Ecto neural progenitor cell (in vitro differentiated cells): ENCODE results near the gene CBX2.
A peak's percentile ranks its signal among the peaks of the same experiment; 100 is the strongest.

ENCODE experiments used
- DNase-seq: peaks from one replicate; pipeline ENCODE4 v3.0.0-alpha.2; 2018; ENCODE audit warnings: low spot score

The CBX2 gene

DNA sequence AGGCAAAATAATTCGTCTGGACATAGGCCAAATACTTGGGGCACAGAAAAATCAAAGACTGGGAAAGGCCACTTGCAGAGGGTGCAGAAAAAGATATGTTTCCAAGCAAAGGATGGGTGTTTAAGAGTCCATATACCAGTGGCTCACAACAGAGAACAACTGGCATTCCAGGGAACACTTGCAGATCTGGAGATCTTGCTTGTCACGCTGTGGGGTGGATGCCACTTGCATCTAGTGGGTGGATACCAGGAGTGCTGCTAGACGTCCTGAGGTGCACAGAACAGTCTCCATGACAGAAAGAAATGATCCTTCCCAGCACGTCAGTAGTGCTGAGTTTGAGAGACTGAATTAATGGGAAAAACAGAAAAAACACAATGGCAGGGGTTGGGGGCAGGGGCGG is 10.5 kb downstream of the CBX2 start:
- no peak for DNase-seq

DNA sequence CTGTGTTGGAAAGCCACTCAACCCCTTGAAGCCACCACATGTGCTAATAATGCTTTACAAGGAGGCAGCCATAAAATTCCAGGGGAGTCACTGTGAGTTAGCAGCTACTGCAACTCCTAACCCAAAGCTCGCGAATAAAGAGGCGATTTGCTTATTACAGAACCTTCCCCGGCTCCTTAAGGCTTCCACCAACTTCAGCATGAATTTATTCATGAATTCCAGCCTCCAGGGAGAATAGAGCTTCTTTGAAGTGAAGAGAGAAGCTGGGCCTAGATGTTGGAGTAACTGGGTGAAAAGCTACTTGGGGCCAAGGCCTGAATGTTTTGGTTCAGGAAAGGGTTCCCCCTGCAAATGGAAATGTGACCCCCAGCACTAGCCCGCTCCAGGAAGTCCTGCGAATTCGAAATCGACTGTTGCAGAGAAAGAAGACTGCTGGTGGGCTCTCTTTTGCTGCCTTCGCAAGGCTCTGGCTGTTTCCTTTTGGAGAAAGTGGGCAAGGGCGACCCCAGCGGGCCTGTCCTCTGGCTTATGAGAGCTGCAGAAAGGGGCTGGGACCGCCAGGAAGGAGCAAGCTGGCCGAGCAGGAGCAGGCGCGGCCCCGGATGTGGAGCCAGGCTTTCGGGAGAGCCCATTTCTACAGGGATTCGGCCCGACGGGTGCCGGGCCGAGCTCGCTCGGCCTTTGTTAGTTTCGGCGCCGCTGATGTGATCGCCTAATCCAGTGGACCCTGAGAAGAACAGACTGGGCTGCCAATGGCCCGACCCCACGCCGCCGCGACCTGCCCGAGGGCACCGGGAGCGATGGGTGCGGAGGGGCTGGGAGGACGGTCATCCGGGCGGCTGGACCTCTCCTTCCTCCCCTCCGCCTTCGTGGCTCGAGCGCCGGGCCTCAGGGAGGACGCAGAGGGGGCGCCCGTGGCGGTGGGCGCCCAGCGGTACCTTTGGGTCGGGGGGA is 11.3 kb downstream of the CBX2 start:
- peak; percentile 91 for DNase-seq

DNA sequence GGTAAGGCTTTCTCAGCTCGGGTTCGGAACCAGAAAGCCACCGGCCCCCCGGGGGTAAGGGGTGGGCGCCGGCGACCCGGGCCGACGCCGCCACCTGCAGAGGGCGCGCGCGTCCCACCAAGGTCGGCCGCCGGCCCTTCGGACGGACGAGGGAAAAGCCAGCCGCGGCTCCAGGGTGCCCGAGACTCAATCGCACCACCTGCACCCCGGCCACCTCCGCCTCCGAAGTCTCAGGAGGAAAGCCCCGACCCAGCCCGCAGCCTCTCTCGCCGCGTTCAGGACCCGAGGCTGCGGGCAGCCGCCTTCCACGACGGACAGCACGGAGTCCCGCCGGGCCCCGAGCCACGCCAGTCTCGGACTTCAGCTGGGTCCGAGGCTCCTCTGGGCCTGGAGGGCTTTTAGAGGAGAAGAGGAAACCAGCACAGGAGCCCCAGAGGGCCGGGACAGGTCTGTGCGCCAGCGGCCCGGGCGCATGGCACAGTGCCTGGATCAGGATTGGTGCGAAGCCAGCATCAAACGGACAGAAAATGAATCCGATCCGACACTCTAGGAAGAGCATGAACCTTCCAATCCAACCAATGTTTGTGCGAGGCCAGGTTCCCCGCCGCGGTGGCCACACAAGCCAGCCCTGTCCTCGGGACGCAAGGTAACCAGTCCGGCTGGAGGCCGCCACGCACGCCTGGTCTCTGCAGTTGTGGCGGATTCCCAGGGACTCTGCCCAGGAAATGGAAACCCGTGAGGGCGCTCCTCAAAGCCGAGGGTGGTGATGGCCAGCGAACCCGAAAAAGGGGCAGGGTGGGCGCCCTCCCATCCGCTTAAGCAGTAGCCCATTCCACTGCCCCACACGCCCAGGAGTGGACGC is 12.2 kb downstream of the CBX2 start:
- DNase-seq: peak; percentile 88

DNA sequence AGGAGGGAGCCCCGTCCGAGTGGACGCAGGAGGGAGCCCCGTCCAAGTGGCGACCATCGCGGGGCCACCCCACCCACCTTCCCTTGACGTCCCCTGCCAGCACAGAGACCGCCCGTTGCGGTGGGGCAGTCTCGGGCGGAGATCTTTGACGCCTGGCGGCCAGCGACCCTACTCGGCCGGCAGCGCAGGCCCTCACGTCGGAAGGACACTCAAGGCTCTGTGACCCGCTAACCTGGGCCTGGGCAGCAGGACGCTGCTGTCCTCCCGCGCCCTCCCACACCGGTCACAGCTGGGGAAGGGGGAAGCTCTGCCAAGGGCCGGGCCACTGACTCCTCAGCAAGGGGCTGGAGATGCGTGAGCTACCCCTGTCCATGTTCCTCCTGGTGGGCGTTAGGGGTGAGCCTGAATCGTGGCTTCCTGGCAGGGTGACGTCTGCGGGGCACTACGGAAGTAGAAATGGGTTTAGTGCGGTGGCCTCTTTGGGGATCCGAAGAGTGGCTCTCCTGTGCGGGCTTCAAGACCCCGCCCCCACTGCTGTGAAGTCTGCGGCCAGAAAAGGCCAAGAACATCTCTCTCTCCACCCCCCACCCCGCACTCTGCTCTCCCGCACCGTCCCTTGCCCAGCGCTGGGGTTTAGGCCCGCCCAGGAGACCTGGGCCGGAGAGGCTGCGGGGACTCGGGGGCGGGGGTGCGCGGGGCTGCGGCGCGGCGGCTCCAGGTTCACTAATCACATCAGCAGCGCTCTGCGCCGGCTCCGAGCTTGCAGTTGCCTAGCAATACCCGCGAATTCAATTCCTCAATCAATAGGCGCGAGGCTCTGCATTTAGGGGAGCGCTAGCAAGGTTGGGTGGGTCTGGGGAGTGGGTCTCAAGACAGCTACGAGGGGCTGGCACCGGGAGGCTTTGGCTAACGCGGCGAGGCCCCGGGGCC is 13.1 kb downstream of the CBX2 start:
- DNase-seq: peak; percentile 86

DNA sequence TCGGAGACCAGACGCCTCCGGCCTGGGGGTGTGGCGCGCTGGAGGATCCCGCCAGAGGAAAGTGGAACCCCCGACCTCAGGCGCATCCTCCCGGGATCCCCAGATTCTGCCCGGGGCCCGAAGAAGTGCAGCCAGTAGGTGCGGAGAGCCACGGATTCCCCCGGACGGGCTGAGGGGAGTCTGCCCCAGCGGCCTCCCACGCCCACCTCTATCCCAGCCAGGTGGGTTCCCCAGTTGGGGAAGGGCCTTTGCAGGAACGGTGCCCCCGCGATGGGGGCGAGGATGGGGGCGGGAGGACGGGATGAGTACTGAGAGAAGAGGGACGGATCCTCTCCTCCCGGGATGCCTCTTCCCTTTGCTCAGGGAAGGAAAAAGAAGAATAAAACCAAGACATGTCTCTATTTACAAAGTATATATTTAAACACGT is 13.8 kb downstream of the CBX2 start:
- DNase-seq: no peak

DNA sequence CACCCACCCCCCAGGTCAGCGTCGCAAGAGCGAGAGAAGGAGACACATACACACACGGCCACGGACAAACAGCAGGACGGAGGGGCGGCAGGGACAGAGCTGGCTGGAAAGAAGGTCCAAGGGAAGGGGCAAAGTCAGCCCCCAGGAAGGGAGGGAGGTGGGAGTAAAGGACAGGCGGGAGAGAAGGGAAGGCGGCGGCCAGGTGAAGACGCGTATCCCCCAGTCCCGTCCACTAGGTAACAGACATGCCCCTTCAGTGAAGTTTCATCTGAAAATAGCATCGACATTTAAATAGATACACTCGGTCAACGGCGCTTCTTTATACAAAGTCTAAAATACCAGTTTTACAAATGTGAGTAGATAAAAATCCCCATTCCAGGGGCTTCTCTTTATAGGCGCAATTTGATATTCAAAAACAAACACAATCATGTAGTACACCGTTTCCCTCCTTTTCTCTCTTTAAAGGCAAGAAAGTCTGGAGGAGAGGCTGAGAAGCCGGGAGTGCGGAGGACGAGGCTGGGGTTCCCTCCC is 14.5 kb downstream of the CBX2 start:
- no peak for DNase-seq

DNA sequence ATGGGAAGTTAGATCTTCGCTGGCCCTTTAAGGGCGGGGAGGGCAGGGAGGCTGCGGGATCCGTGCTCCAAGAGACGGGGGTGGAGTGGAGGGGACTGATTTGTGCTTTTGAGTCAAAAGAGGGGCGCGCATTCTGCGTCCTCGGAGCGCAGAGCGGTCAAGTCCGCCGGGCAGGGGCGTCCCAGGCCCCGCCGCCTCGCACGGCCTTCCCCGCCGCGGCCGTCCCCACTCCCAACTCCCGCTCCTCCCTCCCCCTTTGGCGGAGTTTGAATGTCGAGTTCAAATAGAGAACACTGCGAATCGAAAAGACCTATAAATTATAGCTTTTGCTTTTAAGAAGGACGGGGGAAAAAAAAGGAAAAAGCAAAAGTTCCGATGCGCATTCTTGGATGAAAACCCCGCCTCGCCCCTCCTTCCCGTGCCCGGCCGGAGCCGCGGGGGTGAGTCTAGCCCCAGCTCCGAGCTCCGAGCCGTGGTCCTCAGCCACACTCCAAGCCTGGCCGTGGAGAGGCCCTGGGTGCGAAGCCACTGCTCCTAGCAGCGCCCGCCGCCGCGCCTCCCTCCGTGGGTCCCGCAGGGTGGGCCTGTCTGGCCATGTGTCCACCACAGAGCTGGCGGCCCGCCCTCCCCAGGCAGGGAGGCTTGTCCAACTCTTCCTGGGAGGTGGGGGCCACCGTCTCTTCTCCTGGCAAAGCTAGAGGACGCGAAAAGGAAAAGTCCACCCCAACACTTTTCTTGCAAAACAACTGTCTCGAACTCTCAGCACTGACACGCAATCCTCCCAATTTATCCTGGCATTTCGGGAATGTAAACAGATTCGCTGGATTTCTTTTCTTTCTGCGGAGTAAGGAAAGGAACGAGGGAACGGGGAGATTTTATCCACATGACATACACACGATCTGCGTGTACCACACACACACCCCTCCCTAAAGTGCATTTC is 15.3 kb downstream of the CBX2 start:
- DNase-seq: peak; percentile 73

DNA sequence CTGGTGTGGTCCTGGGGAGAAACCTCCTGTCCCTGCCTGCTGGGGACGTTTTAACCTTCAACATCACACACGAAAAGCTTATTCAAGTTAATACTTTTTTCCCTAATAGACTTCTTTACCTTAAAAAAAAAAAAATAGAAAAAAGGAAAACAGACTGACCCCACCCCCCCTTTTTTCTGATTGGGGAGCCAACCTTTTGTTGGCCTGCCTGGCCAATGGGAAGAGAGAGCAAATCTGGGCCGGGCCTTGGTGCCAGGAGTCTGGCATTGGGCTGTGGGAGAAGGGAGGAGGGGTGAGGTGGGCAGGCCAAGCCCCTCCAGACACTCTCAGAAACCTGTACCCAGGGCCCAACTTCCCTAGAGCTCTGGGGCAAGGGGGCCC is 16.0 kb downstream of the CBX2 start:
- DNase-seq: peak; percentile 84

DNA sequence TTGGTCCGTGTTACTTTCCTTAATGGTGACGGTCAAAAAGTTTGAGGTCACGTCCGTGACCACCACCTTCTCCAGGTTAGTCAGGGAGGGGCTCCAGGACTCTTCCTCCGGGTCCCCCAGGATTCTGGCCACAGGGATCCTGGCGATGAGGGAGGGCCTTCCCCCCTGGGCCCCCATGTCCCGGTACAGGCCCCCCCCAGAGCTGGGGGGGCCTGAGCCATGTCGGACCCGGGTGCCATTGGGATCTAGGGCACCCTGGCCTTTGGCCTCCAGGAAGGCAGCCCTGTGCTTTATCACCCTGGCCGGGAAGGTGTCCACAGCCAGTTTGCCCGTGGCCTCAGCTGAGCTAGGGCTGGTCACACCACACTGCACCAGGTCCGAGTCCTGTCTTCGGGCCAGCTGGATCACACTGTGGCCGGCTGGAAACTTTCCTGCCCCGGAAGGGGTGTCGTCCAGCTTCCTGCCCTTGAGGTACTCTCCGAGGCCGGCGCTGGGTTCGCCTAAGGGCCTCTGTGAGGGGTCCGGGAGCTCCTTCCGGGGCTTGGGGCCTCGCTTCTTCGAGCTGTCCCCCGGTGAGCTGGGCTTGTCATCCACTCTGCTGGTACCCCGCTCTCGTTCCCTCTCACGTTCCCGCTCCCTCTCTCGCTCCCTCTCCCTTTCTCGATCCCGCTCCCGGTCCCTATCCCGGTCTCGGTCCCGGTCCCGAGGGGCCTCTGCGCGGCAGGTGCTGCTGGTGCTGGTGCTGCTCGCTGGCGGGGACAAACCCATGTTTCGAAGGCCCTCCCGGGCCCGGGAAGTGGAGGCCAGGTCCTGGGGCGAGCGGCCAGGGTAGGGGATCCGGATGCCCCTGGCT is 16.9 kb downstream of the CBX2 start:
- DNase-seq: no peak

DNA sequence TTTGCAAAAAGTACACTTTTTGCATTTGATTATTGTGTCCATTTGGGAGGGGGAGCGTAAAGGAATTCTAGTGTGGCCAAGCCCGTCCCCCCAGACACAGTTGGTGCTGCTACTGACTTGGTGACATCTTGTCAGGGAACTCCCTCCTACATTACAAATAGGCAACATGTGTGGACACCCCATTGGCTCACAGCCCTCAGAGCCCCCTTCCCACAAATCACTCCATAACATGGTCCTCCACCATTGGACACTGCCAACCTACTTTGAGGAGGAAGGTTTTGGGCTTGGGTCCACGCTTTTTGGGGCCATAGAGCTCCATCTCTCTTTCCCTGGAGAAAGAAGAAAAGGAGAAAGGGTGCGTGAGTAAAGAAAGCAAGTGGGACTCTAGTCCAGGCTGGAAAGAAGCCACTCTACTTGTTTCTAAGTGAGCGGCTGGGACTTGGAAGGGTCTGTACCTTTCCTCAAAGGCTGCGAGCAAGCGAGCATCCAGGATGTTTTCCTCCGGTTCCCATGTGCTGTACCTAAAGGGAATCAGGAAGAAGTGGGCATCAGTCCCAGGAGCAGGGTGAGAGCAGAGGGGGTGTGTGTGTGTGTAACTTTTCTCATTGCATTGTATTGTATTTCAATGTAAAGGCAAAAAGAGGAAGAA is 18.0 kb downstream of the CBX2 start:
- DNase-seq: no peak

DNA sequence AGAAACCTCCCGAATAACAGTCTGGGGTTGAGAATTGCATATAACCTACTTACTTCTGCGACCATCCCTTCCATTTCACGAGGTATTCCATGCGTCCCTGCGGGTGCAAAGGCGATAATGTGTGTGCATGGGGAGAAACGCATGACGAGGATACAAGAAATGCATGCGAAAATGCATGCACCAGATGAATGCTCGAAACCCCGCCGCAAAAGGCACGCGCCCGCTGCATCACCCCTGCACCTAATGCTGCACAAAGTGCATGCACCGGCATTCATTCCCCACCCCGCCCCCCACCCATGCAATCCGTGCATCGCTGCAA is 18.5 kb downstream of the CBX2 start:
- DNase-seq: no peak

DNA sequence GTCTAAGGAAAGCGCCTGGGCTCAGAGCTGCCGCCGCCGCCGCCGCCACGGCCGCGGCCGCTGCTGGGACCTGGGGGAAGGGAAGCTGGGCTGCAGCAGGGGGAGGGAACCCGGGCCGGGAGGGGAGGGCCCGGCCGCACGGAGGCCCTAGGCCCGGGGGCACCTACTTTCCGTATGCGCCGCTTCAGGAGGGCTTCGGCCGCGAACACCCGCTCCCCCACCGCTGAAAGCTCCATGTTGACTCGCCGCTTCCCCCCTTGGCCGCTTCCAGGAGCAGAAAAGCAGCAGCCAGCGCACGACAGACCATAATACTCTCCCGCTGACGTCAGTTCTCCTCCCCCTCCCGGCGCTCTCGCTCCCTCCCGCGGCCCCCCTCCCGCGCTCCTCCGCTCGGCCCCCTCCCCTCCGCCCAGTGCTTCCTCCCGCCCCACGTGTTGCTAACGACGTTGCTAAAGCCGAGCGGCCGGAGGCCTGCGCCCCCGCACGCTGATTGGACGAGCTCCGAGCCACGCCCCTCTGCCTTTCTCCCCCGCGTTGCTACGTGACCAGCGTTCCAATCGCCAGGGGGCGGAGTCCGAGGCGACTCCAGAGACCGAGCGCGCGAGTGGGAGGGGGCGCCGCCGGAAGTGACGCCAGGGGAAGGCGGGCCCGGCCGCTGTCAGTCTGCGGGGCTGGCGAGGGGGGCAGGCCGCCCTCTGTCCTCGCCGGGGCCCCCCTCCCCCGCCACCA is 19.0 kb downstream of the CBX2 start, which contains the start of gene CBX8:
Gene CBX8, minus strand, starts transcription at position 315 of the 729 bp plus-strand sequence. Its CDS starts 79 bp downstream, at position 236.
- DNase-seq: peak; percentile 100

DNA sequence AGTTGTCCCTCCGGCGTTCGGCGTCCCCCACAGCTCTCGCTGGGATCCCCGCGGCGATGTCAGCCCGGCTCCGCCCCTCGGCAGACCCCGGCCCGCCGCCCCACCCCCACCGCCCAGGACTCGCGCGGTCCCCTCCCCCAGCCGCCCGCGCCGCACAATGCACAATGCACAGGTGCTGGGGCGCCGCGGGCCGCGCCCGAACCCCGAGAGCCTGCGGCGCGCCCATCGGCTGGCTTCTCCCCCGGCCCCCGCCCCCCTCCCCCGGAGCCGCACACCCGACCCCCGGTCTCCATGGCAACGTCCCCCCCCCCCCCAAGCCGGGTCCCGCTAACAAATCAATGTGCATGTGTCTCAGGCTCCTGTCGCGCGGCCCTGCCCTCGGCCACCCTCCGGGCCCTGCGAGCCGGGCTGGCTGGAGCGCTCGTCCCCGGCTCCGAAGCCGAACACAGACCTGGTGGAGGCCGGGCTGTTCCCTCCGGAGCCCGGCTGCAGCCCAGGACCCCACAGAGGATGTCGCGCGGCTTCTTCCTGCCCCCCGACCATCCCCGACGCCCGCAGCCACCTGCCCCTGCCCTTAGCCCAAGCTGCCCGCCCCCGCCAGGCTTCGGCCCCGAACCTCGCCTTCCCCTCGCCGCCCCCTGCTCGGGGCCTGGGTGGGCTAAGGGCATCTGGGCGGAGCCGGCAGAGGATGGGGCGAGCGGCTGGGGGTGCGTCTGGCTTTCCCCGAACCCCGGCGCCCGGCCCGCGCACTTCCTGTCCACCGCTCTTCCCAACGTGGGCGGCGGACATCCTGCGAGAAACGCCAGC is 19.7 kb downstream of the CBX2 start:
- peak; percentile 80 for DNase-seq

DNA sequence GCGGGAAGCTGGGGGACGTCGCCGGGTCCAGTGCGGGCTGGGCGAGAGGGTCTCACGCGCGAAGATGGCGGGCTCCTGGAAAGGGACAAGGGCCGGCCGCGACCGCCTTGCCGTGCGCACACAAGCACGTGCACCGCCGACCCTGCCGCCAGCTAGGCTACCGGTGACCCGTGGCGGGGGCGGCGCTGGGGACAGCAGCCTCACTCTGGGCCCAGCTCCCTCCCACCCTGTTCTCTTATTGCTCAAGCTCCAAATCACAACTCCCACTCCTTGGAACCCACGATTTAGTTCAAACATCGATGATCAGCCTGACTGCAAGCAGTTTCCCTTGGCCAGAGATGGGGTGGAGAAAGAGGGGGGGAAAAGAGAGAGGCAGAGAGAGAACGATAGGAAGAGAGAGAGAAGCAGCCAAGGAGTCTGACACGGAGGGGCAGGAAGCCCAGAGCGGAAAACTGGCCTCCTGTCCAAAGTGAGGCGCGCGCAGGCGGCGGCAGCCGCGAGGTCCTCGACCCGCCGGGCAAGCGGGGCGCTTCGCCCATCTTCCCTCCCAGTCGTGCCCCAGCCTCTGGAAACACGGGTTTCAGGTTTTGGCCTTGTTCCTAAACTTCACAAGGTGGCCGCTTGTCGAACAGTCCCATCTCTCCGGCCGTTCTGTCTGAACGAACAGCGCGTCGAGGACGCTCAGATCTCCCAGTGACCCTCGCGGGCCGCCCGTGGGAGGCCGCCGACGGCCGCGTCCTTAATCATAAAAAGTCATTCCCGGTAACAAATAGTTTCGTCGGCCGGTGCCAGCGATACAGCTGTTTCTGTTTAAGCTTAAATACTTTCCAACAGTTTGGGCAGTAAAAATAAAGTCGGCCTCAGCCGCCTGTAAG is 20.6 kb downstream of the CBX2 start:
- DNase-seq: peak; percentile 73

DNA sequence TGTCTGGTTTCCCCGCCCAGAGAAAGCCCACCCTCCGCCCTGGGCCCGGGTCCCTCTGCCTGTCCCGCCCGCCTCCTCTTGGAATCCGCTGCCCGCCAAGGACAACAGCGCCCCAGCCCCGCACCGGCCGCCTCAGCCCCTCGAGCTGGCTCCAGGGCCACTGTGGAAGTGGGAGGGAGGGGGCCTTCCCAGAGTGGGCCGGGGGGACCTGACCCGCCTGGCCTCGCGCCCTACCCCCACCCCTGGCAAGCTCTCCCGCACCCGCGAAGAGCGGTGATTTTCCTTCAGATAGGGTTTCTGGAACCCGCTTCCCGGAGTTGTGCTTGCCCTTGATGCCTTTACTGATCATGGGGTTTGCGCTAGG is 21.2 kb downstream of the CBX2 start:
- DNase-seq: peak; percentile 77

DNA sequence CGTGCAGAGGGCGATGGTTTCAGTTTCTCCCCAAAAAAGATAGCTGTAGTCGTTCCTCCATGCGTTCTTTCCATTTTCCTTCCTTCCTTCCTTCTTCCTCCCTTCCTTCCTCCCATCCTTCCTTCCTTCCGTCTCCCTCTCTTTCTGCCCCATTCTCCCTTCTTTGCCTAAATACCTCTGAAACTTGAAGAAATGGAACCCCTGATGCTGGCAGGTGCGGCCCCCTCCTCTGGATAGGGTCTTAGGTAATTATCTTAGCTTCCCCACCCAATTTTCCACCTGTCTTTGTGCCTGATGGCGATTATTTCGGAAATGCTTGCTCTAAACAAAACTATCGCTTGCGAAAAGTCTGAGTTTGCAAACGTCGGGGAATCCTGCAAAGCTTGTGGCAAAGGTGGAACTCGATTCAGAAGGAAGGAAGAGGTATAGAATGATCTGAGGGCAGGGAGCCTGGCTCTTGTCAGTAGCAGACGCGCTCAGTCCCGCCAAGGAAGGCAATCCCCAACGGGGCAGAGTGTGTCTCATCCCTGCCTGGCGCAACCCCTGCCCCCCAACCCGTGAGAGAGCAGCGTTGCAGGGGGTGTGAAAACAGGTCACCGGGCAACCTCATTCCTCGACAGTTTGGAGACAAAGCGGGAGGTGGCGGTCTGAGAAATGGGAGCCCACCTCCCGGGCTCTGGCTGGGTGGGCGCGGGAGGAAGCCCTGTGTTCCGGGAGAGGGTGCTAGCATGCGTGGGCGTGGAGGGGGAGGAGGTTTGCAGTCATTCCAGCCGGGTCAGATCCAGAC is 21.8 kb downstream of the CBX2 start:
- peak; percentile 71 for DNase-seq
